ENCODE data around the gene TMEM131L. TPM values are rescaled to one million over a fixed set of nuclear protein-coding genes. Genes with fewer than 3 reads are reported as not detected.

TMEM131L gene
- total and polyA plus RNA-seq, 2 donors (not counting 3 experiments of a cell fraction or from before 2014, with no cell fraction given) = 7.7 to 21.2 TPM

DNA sequence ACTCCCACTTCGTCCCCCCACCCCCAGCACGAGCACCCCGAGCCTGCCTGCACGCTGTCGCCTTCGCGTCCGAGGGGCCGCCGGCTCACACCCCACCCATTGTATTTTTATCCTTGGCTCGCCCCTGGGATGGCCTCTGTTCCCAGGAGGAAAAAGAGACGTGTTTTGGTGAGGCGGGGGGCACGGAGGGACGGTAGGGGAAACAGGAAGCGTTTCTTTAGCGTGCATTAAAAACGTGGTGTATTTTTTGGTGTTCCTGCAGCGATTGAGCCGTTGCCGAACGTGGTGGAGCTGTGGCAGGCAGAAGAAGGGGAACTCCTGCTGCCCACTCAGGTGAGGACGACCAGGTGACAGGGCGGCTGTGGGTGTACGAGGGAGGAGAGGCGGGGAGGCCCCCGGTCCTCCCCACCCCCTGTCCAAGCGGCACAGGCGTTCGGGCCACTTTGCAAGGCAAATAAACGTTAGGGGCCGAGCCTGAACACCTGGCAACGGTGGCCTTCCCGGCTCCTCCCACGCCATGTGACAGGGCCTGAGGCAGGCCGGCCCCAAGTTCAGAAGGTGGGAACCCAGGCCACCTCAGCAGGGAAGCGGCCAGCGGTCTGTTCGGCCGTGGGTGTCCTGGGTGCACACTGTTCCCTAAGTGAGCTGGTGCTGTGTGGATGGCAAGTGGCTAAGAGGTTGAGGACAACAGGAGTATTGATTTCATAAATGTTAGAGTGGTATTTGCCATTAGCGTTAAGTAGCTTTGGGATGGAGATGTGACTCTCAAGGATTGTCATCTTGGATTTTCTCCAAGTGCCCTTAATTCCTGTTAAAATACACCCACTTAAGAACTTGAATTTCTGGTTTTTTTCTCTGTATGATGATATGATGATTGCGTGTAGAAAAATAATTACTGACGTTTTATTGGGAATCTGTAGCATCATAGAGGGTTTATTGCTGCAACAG is 1.1 kb downstream of the TMEM131L start:
- intact Hi-C loops (cut with micrococcal nuclease) (loop anchor here (2.0 to 5.0 kb wide), 3 partner anchors 22 to 315 kb away; no protein-coding TSS in a partner anchor), dilution Hi-C loops (cut with MboI; ENCODE audit: extremely low pct_ligation_motif_present, low sequenced_read_pairs) (no loop called here)
- BruUV-seq (replicated peaks) = no TSS peak
- TF ChIP-seq FOS (IDR thresholded peaks at IDR 0.05; ENCODE audit: borderline replicate concordance, insufficient read depth, low read length) (no peak), CTCF (IDR thresholded peaks at IDR 0.05; ENCODE audit: extremely low read depth in 1 of 2, insufficient read depth in 1 of 2, low read depth in 1 of 2, low read length in 2 of 2) (no peak), MYC (IDR thresholded peaks at IDR 0.05; ENCODE audit: low read depth, low read length) (no peak), POLR2A (IDR thresholded peaks at IDR 0.05; ENCODE audit: low read depth, low read length) (no peak), JUN (IDR thresholded peaks at IDR 0.05; ENCODE audit: borderline replicate concordance, insufficient read depth, insufficient read length, low read depth) (no peak), MAX (IDR thresholded peaks at IDR 0.05; ENCODE audit: insufficient read depth, insufficient read length) (no peak), GATA2 (IDR thresholded peaks at IDR 0.05; ENCODE audit: insufficient read depth, insufficient read length, low read depth, low read length) (no peak), EZH2 (IDR thresholded peaks at IDR 0.05; ENCODE audit: borderline replicate concordance, low read depth, low read length, severe bottlenecking) (no peak), POLR2AphosphoS5 (IDR thresholded peaks at IDR 0.05; ENCODE audit: insufficient read depth, low read depth, low read length) (no peak)
- peaks cover 18% of the 10 kb centered on the region for H3K79me2 ChIP-seq (ENCODE audit: control insufficient read depth, insufficient read depth, low read length)
- H3K4me2 ChIP-seq (ENCODE audit: insufficient read depth, low read length) = peak overlapping the region; percentile 62
- H3K9me1 ChIP-seq (replicated peaks; ENCODE audit: control insufficient read depth, extremely low read depth, insufficient read depth, low read length) = no peaks in the 10 kb centered on the region
- H2AFZ ChIP-seq (ENCODE audit: low read depth, low read length) = peak overlapping the region; percentile 98
- FAIRE-seq = peak; percentile 59
- no peaks in the 10 kb centered on the region for H3K27me3 ChIP-seq (ENCODE audit: control insufficient read depth in 2 of 2, insufficient read depth in 2 of 2, low read length in 2 of 2)
- ChIA-PET POLR2A (interaction anchor here (1.7 kb wide), 2 partner anchors 64 to 121 kb away, joined by 3 to 4 read pairs; no protein-coding TSS in a partner anchor), CTCF (interaction anchor here (1.0 to 4.5 kb wide), 12 partner anchors 8 to 260 kb away, joined by 3 to 19 read pairs (median 5); no protein-coding TSS in a partner anchor)
- peak overlapping the region; percentile 80 for H3K9ac ChIP-seq (replicated peaks; ENCODE audit: extremely low read depth, insufficient read depth, low read length)
- no peak overlapping the region for H3K27ac ChIP-seq (ENCODE audit: insufficient read depth, low read depth, low read length)
- H3K4me3 ChIP-seq (replicated peaks in 1 of 3; ENCODE audit: insufficient read depth in 1 of 3, low read depth in 1 of 3, low read length in 3 of 3) = peak overlapping the region; percentile 83 to 93 (median 92)
- no peaks in the 10 kb centered on the region for H4K20me1 ChIP-seq (replicated peaks; ENCODE audit: control insufficient read depth, extremely low read depth, insufficient read depth, low read length)
- peak; percentile 23 for DNase-seq (ENCODE audit: low read depth, low spot score)
- no peaks in the 10 kb centered on the region for H3K36me3 ChIP-seq (ENCODE audit: control insufficient read depth in 2 of 2, extremely low read depth in 1 of 2, insufficient read depth in 2 of 2, low read length in 2 of 2)
- H3K9me3 ChIP-seq (replicated peaks; ENCODE audit: control insufficient read depth, insufficient read depth, low read length) = no peaks in the 10 kb centered on the region
- peaks cover 28% of the 10 kb centered on the region for H3K4me1 ChIP-seq (ENCODE audit: control insufficient read depth, extremely low read depth, insufficient read depth, low read length)

Measured in endothelial cell of umbilical vein (primary cell).